Measurements from ENCODE around the gene AKR1A1.
"Not testable (repeated sequence)": the region's sequence is repeated elsewhere in the genome, so short reads cannot be mapped to it uniquely, and the experiment has no call there.

Gene AKR1A1

GRCh38 chr1:45523975-45524374, 26.7 kb upstream of the AKR1A1 start:
- not testable (repeated sequence) for DNase-seq

GRCh38 chr1:45526135-45526644, 24.4 kb upstream of the AKR1A1 start:
- no peak for DNase-seq

- no peak for DNase-seq
Observed at GRCh38 chr1:45530632-45531135, 19.9 kb upstream of the AKR1A1 start.

- DNase-seq: no peak
Observed at GRCh38 chr1:45531873-45532272, 18.8 kb upstream of the AKR1A1 start.

- no peak for DNase-seq
Observed at GRCh38 chr1:45535988-45536766, 14.4 kb upstream of the AKR1A1 start.

GRCh38 chr1:45536886-45537285, 13.7 kb upstream of the AKR1A1 start:
- DNase-seq: no peak

- DNase-seq: no peak
Observed at GRCh38 chr1:45541193-45541592, 9.4 kb upstream of the AKR1A1 start.

GRCh38 chr1:45542591-45542990, 8.0 kb upstream of the AKR1A1 start:
- DNase-seq: no peak

- peak; percentile 9 to 25 (median 20) for DNase-seq
Observed at GRCh38 chr1:45543581-45544417, 6.8 kb upstream of the AKR1A1 start.

GRCh38 chr1:45544530-45544929, 6.1 kb upstream of the AKR1A1 start:
- DNase-seq: no peak

- DNase-seq: no peak
Observed at GRCh38 chr1:45545019-45545493, 5.6 kb upstream of the AKR1A1 start.

GRCh38 chr1:45545553-45546310, 4.9 kb upstream of the AKR1A1 start:
- no peak for DNase-seq

- no peak for DNase-seq
Observed at GRCh38 chr1:45551684-45552083, 1.1 kb downstream of the AKR1A1 start.

GRCh38 chr1:45552331-45552730, 1.7 kb downstream of the AKR1A1 start:
- DNase-seq: no peak

GRCh38 chr1:45554198-45554597, 3.6 kb downstream of the AKR1A1 start:
- no peak for DNase-seq

GRCh38 chr1:45557422-45557944, 6.9 kb downstream of the AKR1A1 start:
- DNase-seq: no peak

- DNase-seq: no peak
Observed at GRCh38 chr1:45563843-45564242, 13.2 kb downstream of the AKR1A1 start.

- DNase-seq: no peak
Observed at GRCh38 chr1:45566722-45567121, 16.1 kb downstream of the AKR1A1 start.

GRCh38 chr1:45567911-45568310, 17.3 kb downstream of the AKR1A1 start:
- DNase-seq: no peak

GRCh38 chr1:45568421-45568820, 17.8 kb downstream of the AKR1A1 start:
- DNase-seq: no peak

GRCh38 chr1:45569571-45569961, 18.9 kb downstream of the AKR1A1 start:
- no peak for DNase-seq

GRCh38 chr1:45569962-45570581, 19.4 kb downstream of the AKR1A1 start:
- DNase-seq: peak; percentile 29 to 43 (median 34)
